AG20443 (cell line): ENCODE measurements around the gene FASTK.

ENCODE experiments used
- DNase-seq: peaks from one replicate; pipeline ENCODE4 v3.0.0; 2012; ENCODE audit warnings: low spot score, mixed read lengths

Gene FASTK

DNA sequence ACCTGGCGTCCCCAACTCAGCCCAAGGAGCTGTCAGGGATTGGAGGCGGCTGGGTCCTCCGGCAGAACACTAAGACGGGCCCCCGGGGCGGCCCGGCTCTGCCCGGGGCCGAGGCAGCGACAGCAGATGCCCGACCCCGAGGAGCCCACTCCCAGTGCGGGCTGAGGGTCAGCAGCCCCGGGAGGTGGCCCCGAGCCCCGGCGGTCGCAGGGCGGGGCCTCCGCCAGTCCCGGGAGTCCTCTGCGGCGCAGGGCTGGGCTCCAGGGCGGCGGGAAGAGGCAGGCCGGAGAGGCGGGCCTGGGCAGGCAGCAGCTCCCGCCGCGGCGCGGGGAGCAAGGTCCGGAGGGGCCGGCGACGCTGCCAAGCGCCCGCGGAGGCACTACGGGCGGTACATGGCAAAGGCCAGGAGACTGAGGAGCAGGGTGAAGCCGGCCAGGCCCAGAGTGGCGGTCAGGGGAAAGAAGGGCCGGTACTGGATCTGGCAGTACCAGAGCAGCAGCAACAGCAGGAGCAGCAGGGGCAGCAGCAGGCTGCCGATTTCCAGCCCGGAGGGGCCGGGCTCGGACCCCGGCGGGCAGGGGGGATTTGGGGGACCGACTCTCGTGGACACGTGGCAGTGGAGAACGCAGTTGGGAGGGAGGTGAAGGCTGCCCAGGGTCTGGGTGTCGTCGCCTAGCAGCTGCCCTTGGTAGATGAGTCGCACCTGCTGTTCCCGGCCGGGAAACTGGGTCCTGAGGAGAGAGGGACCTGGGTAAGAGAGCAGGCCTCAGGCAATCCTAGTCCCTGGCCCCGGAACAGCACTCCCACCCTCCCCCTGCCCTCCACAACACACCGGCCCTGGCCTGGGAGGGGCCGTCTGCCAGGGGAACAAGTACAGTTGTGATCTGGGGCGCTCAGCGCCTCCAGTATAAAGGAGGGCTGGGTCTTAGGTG is 827 bp upstream of the FASTK start:
- DNase-seq, result peak; percentile 40

GRCh38 chr7:151080067-151080521 is 515 bp downstream of the FASTK start:
- DNase-seq, result peak; percentile 26

GRCh38 chr7:151079199-151079910 is 1.3 kb downstream of the FASTK start:
- DNase-seq, result no peak

GRCh38 chr7:151078233-151079040 is 2.2 kb downstream of the FASTK start:
- DNase-seq, result peak; percentile 25

DNA sequence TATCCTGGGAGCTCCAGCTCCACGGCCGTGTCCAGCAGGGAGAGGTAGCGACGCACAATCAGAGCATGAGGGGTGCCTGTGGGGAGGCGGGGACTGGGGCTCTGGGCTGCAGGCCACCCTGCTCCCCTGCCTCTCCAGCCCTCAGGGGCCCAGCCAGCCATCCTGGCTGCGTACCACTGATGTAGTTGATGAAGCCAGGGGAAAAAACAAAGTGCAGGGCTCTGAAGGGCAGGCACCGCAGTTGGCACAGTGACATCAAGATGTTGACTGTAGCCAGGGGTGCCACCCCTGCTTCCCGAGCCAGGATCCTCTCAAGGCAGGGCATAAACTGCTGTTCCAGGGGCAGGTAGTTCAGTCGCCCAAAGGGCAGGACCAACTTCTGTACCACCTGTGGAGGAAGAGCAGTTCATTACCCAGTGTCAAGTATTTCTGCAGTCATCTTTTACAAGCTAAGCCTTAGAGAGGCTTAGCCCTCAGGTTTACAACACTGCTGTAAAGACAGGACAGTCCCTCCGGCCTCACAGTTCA is 2.8 kb downstream of the FASTK start:
- DNase-seq, result no peak

GRCh38 chr7:151076863-151077704 is 3.5 kb downstream of the FASTK start:
- DNase-seq, result peak; percentile 36

- no peak for DNase-seq
These were observed 4.6 kb downstream of the FASTK start for GRCh38 chr7:151075978-151076426.

DNA sequence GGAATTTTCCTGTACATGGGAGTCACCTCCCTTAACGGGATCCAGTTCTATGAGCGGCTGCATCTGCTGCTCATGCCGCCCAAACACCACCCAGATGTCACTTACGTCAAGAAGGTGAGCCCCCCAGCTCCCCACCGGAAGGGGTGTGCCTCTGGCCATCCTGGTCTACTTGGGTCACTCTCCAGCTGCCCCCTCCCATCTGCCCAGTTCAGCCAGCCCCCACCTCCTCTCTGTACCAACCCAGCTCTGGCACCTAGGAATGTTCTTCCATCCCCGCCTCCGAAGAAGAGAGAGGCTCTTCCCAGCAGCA is 5.0 kb downstream of the FASTK start:
- DNase-seq, result no peak

DNA sequence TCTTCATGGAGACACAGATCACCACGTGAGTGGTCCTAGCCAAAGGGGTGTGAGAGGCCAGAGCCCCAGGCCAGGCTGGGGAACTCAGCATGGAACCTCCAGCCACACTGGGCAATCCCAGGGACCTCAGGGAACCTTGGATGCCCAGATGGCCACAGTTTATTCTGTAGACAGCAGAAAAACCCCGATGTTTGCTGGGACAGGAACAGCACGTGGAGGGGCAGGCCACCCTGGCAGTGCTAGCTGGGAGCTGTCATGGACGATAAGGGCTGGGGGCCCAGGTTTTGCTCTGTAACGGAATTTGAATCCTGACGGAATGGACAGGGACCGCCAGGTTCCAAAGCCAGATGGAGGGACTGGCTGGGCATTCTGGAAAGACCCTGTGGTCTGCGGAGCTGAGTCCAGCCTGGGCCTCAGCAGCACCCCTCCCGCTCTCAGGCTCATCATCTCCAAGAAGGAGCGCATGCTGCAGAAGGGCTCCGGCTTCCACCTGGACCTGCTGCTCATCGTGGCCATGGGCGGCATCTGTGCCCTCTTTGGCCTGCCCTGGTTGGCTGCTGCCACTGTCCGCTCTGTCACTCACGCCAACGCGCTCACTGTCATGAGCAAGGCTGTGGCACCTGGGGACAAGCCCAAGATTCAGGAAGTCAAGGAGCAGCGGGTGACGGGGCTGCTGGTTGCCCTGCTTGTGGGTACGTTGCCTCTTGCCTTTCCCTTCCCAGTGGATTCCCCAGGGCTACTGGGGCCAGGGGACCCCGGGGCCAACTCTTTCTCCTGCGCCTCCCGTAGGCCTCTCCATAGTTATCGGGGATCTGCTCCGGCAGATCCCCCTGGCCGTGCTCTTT is 5.6 kb downstream of the FASTK start:
- no peak for DNase-seq

GRCh38 chr7:151073990-151074389 is 6.6 kb downstream of the FASTK start:
- DNase-seq, result no peak

GRCh38 chr7:151071032-151071866 is 9.4 kb downstream of the FASTK start:
- no peak for DNase-seq

GRCh38 chr7:151070574-151070960 is 10.0 kb downstream of the FASTK start:
- DNase-seq, result no peak

- DNase-seq, result no peak
These were observed 10.6 kb downstream of the FASTK start for GRCh38 chr7:151069841-151070573.

- no peak for DNase-seq
These were observed 12.4 kb downstream of the FASTK start for GRCh38 chr7:151068069-151068773.

GRCh38 chr7:151066273-151066974 is 14.2 kb downstream of the FASTK start:
- no peak for DNase-seq

- DNase-seq, result no peak
These were observed 15.1 kb downstream of the FASTK start for GRCh38 chr7:151065516-151065915.

DNA sequence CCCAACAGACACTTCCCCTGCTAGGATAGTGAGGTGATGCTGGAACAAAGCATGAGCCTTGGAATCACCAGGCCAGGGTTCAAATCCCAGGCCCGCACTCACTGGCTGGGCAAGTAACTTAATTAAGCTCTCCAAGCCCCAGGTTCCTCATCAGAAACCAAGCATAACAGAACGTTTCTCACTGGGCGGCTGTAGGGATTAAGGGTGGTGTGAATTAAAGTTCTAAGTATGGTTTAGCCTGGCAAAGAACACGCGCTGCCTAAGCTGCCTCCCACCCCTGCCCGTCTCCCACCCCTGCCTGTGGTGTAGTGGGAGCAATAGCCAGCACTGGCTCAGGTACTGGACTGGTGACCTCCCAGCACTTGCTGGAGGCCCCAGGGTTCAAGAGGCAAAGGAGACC is 15.6 kb downstream of the FASTK start:
- DNase-seq, result no peak
